GM23338 (cell line): ENCODE results near the gene MAP2K4. TPM values are rescaled to one million over a fixed set of nuclear protein-coding genes. Genes with fewer than 3 reads are reported as not detected.

Experiments used
- ATAC-seq: fragments of 200-7000 bp; cut with Tn5 transposase; 3 replicates; pipeline ENCODE4 v1.9.1; 2020
- DNase-seq: peaks from one replicate; pipeline ENCODE4 v3.0.0-alpha.2; 2015; ENCODE audit warnings: low spot score
- H2AFZ ChIP-seq: fragments of 200-600 bp; sonication (generic); 2 replicates; pipeline ENCODE4 v1.8.0; 2016; ENCODE audit warnings: antibody characterized with exemption, mild to moderate bottlenecking, moderate library complexity
- H3F3A ChIP-seq: fragments of 200-600 bp; sonication (generic); replicated peaks from 2 replicates; pipeline ENCODE4 v1.8.0; 2017; ENCODE audit warnings: antibody characterized with exemption, mixed run types, low read depth
- H3K27ac ChIP-seq: fragments of 200-600 bp; sonication (generic); 2 replicates; pipeline ENCODE4 v1.6.1; 2016; ENCODE audit warnings: low read depth
- H3K27me3 ChIP-seq: fragments of 200-600 bp; sonication (generic); 2 replicates; pipeline ENCODE4 v1.8.0; 2016; ENCODE audit warnings: mild to moderate bottlenecking, mixed run types, moderate library complexity; ENCODE audit not compliant: insufficient read depth
- H3K36me3 ChIP-seq: fragments of 200-600 bp; sonication (generic); 2 replicates; pipeline ENCODE4 v1.8.0; 2016; ENCODE audit warnings: mild to moderate bottlenecking; ENCODE audit not compliant: insufficient read depth
- H3K4me1 ChIP-seq: fragments of 200-600 bp; sonication (generic); 2 replicates; pipeline ENCODE4 v1.8.0; 2016; ENCODE audit warnings: mild to moderate bottlenecking, moderate library complexity; ENCODE audit not compliant: insufficient read depth
- H3K4me2 ChIP-seq: fragments of 200-600 bp; sonication (generic); 2 replicates; pipeline ENCODE4 v1.7.1; 2017; ENCODE audit warnings: mixed run types
- H3K4me3 ChIP-seq: fragments of 200-600 bp; sonication (generic); 2 replicates; pipeline ENCODE4 v1.6.1; 2016; ENCODE audit warnings: mixed run types
- H3K79me2 ChIP-seq: fragments of 200-600 bp; sonication (generic); replicated peaks from 2 replicates; pipeline ENCODE4 v1.8.0; 2017; ENCODE audit warnings: mild to moderate bottlenecking; ENCODE audit not compliant: insufficient read depth
- H3K9me2 ChIP-seq: fragments of 200-600 bp; sonication (generic); 2 replicates; pipeline ENCODE4 v1.8.0; 2017; ENCODE audit not compliant: insufficient read depth
- H4K20me1 ChIP-seq: fragments of 200-600 bp; sonication (generic); replicated peaks from 2 replicates; pipeline ENCODE4 v1.8.0; 2017; ENCODE audit warnings: mild to moderate bottlenecking; ENCODE audit not compliant: insufficient read depth
- H3K27ac Mint-ChIP-seq: 2 replicates; pipeline ENCODE4 v1.8.0; 2020; ENCODE audit warnings: inconsistent platforms, mild to moderate bottlenecking, moderate library complexity, mixed read lengths
- H3K27me3 Mint-ChIP-seq: 3 replicates; pipeline ENCODE4 v1.8.0; 2022; ENCODE audit warnings: low read depth, mild to moderate bottlenecking, moderate library complexity, mixed read lengths, inconsistent platforms; ENCODE audit not compliant: insufficient read depth, poor library complexity
- H3K36me3 Mint-ChIP-seq: 3 replicates; pipeline ENCODE4 v1.8.0; 2021; ENCODE audit warnings: low read depth, mild to moderate bottlenecking, inconsistent platforms, moderate library complexity, mixed read lengths
- H3K4me1 Mint-ChIP-seq: 3 replicates; pipeline ENCODE4 v1.8.0; 2020; ENCODE audit warnings: mild to moderate bottlenecking, inconsistent platforms, mixed read lengths
- H3K4me3 Mint-ChIP-seq: 3 replicates; pipeline ENCODE4 v1.8.0; 2021; ENCODE audit warnings: moderate library complexity, mild to moderate bottlenecking, inconsistent platforms, mixed read lengths
- H3K9me3 Mint-ChIP-seq: 3 replicates; pipeline ENCODE4 v1.8.0; 2020; ENCODE audit warnings: moderate library complexity, mild to moderate bottlenecking, inconsistent platforms, mixed read lengths
- ETS1 ChIP-seq: IDR thresholded peaks from 2 replicates; pipeline ENCODE4 v1.6.1; 2016; ENCODE audit warnings: antibody characterized with exemption
- EZH2phosphoT487 ChIP-seq: fragments of 200-600 bp; sonication (generic); IDR thresholded peaks from one replicate; pipeline ENCODE4 v1.8.1; 2018; ENCODE audit warnings: antibody characterized with exemption; ENCODE audit not compliant: unreplicated experiment
- NANOG ChIP-seq: IDR thresholded peaks from 2 replicates; pipeline ENCODE4 v1.6.1; 2016; ENCODE audit warnings: antibody characterized with exemption, borderline replicate concordance
- POLR2AphosphoS5 ChIP-seq: IDR thresholded peaks from 2 replicates; pipeline ENCODE4 v1.6.1; 2016; ENCODE audit warnings: antibody characterized with exemption, low read depth
- ZNF114 ChIP-seq: fragments of 250-450 bp; sonication (Bioruptor Pico); IDR thresholded peaks from 2 replicates; pipeline ENCODE4 v1.5.0; 2020; ENCODE audit warnings: mild to moderate bottlenecking, moderate library complexity
- ZNF462 ChIP-seq: fragments of 250-450 bp; sonication (Bioruptor Pico); IDR thresholded peaks from 2 replicates; pipeline ENCODE4 v1.5.0; 2020; ENCODE audit warnings: mild to moderate bottlenecking, moderate library complexity
- polyA plus RNA-seq: library from polyadenylated mRNA; unstranded; fragments of >200 nt; fragmentation: Nextera tagmentation; extraction: Ambion mirVana; gene quantifications from 2 replicates; pipeline ENCODE4 v1.2.1, GENCODE V29; 2016
- total RNA-seq: library from RNA; depleted of rRNA; stranded (reverse); fragments of >200 nt; shearing (Covaris generic); gene quantifications from 2 replicates; pipeline ENCODE4 v1.2.3, GENCODE V29; 2014

Gene MAP2K4
- total and polyA plus RNA-seq, 2 experiments from 2014 or later: 25.3 to 36.4 TPM

GRCh38 chr17:12068946-12069345 is 48.3 kb downstream of the MAP2K4 start:
- Histone ChIP-seq H2AFZ (no peak overlapping the region), H3K27ac (no peak overlapping the region), H3K4me2 (no peak overlapping the region), H3K27me3 (no peaks in the 10 kb centered on the region), H3F3A (no peaks in the 10 kb centered on the region), H3K9me2 (no peaks in the 10 kb centered on the region), H3K4me1 (0 out of 2 replicates have a peak, but pooled peaks cover 5% of the 10 kb centered on the region), H3K79me2 (peaks cover 65% of the 10 kb centered on the region), H4K20me1 (peaks cover 10% of the 10 kb centered on the region), H3K4me3 (no peak overlapping the region), H3K36me3 (no peaks in the 10 kb centered on the region)
- DNase-seq (no peak), ATAC-seq (no peak)
- Mint-ChIP-seq H3K9me3 (no peaks in the 10 kb centered on the region), H3K36me3 (peaks cover 13% of the 10 kb centered on the region; the same call in 2 of the 3 replicates), H3K27me3 (no peaks in the 10 kb centered on the region), H3K4me3 (no peak overlapping the region), H3K27ac (no peak overlapping the region), H3K4me1 (no peaks in the 10 kb centered on the region)
- TF ChIP-seq NANOG: no peak
- no peak for TF ChIP-seq ETS1
- no peak for TF ChIP-seq ZNF462 (CRISPR knock-in tag)

GRCh38 chr17:12070561-12070960 is 49.9 kb downstream of the MAP2K4 start:
- Histone ChIP-seq H3K4me1 (0 out of 2 replicates have a peak, but pooled peaks cover 5% of the 10 kb centered on the region), H3K4me3 (no peak overlapping the region), H3K36me3 (no peaks in the 10 kb centered on the region), H3F3A (no peaks in the 10 kb centered on the region), H4K20me1 (peaks cover 15% of the 10 kb centered on the region), H3K79me2 (peaks cover 66% of the 10 kb centered on the region), H3K4me2 (no peak overlapping the region), H3K27me3 (no peaks in the 10 kb centered on the region), H2AFZ (no peak overlapping the region), H3K9me2 (no peaks in the 10 kb centered on the region), H3K27ac (no peak overlapping the region)
- H3K9me3 Mint-ChIP-seq: no peaks in the 10 kb centered on the region
- H3K36me3 Mint-ChIP-seq: peaks cover 7% of the 10 kb centered on the region; the same call in 1 of the 3 replicates
- ATAC-seq (no peak), DNase-seq (no peak)
- H3K4me1 Mint-ChIP-seq: no peaks in the 10 kb centered on the region
- H3K27me3 Mint-ChIP-seq: no peaks in the 10 kb centered on the region
- H3K4me3 Mint-ChIP-seq: no peak overlapping the region
- H3K27ac Mint-ChIP-seq: no peak overlapping the region
- TF ChIP-seq EZH2phosphoT487 (no peak), ZNF114 (CRISPR knock-in tag) (no peak), ETS1 (no peak), NANOG (no peak), POLR2AphosphoS5 (no peak)
